Fibroblast of villous mesenchyme (primary cell): ENCODE data around the gene PRKCB. TPM values are rescaled to one million over a fixed set of nuclear protein-coding genes. Genes with fewer than 3 reads are reported as not detected.

Experiments used
- DNase-seq: peaks from one replicate; pipeline ENCODE4 v3.0.0-alpha.2; 2010; ENCODE audit warnings: low read depth
- H3K4me3 ChIP-seq: 2 replicates; pipeline ENCODE4 v1.5.1; 2011; ENCODE audit warnings: low read depth, mild to moderate bottlenecking, low read length
- CTCF ChIP-seq: IDR thresholded peaks from 2 replicates; pipeline ENCODE4 v1.5.1; 2012; ENCODE audit warnings: low read depth, mild to moderate bottlenecking, low read length; ENCODE audit not compliant: insufficient read depth
- total RNA-seq: library from RNA; depleted of rRNA; stranded (reverse); fragments of >200 nt; gene quantifications from 2 replicates; pipeline ENCODE4 v1.2.3, GENCODE V29; 2012

The PRKCB gene
- total RNA-seq, 1 donor, result not detected

- no peak for DNase-seq
- no peak overlapping the region for H3K4me3 ChIP-seq
- TF ChIP-seq CTCF, result no peak
Measured at GRCh38 chr16:23920899-23921298, 85.1 kb downstream of the PRKCB start.

DNA sequence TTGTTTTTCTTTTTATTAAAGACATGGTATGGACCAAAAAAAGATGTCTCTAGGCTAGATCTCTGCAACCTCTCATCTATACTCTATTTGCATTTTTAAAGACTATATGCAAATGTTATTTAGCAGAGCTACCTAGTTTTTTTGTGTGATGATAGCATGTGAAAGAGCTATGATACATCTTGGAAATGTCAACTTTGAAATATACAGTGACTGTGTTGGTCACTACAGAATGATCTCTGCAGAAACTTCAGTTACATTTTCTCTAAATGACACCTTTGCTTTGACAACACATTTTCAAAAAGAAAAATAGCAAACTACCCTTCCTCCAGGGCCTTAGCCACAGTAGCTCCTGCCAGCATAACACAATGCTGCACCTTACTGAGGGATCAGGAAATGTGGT is 86.6 kb downstream of the PRKCB start:
- H3K4me3 ChIP-seq, result no peak overlapping the region
- TF ChIP-seq CTCF, result no peak
- no peak for DNase-seq

GRCh38 chr16:23924128-23924527 is 88.3 kb downstream of the PRKCB start:
- H3K4me3 ChIP-seq, result no peak overlapping the region
- DNase-seq, result no peak
- no peak for TF ChIP-seq CTCF

- no peak for TF ChIP-seq CTCF
- DNase-seq, result no peak
- H3K4me3 ChIP-seq, result no peak overlapping the region
Measured at GRCh38 chr16:23927796-23928195, 92.0 kb downstream of the PRKCB start.

DNA sequence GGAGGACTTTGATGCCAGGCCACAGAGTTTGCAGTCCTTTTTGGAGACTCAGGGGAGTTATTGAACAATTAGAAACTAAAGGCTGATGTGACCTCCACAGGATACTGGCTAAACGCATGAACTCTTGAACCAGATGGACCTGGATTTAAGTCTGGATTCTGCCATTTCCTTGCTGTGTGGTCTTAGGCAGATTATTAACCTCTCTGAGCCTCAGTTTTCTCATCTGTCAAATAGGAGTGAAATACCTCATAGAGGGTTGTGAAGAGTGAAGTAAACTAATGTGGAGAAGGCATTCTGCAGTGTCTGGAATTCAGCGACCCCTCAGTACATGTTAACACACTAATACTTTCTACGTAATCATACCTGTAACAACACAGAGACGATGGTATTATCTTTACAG is 93.5 kb downstream of the PRKCB start:
- TF ChIP-seq CTCF, result no peak
- no peak for DNase-seq
- H3K4me3 ChIP-seq, result no peak overlapping the region

DNA sequence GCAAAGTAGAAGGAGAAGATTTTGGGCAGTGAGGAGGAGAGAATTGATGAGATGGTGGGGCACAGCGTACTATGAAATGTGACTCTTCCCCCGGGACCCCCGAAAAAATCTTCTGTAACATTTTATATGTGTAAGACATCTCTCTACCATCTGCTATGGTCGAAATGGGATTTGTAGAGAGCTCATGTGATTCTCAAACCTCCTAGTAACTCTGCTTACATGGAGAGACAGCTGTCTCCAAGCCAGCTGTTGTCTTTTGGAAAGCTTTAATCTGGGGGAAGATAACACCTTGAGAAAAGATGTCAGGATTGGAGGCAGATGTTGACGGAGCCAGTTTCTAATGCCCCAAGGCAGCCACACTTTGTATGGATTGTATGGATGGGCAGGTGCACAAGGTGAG is 94.1 kb downstream of the PRKCB start:
- TF ChIP-seq CTCF, result no peak
- DNase-seq, result no peak
- H3K4me3 ChIP-seq, result no peak overlapping the region

DNA sequence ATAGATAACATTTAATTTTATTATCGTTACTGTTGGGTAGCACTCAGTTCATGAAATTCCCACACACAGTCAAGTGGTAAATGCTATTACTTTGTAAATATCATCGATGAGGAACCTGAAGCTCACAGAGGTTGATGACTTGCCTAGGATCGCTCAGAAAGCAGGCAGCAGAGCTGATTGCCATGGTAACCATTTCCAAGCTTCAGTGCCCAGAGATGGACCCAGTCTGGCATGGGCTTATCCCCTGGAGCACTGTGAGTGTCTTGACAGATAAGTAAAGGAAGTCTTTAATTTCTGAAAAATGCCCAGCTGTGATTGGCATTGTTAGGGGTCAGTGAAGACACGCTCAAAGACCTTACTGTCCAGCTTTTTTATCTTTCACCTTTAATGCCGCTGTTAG is 95.0 kb downstream of the PRKCB start:
- DNase-seq, result no peak
- TF ChIP-seq CTCF, result no peak
- H3K4me3 ChIP-seq, result no peak overlapping the region
